ENCODE measurements around the gene CFAP299. TPM values are rescaled to one million over a fixed set of nuclear protein-coding genes. Genes with fewer than 3 reads are reported as not detected.
"Not testable (repeated sequence)": the region's sequence is repeated elsewhere in the genome, so short reads cannot be mapped to it uniquely, and the experiment has no call there.

CFAP299 gene
- total and polyA plus RNA-seq, 7 donors: 1.4 TPM; not detected in 6

- no peaks in the 10 kb centered on the region for H3K36me3 ChIP-seq
- H3K27me3 ChIP-seq: no peaks in the 10 kb centered on the region
- no peak for DNase-seq
- peak overlapping the region; percentile 34 to 65 (median 58) for H3K4me3 ChIP-seq
- WGBS, 2 donors: 4 to 11% methylated on average over 3 of the region's 3 CpGs
- no peak for TF ChIP-seq POLR2AphosphoS5 (IDR thresholded peaks at IDR 0.05)
- no peak for TF ChIP-seq POLR2A (IDR thresholded peaks at IDR 0.05)
- no peak for TF ChIP-seq CTCF (IDR thresholded peaks at IDR 0.05)
- TF ChIP-seq EP300 (IDR thresholded peaks at IDR 0.05): no peak
- H3K27ac ChIP-seq: peak overlapping the region in 1 of 4 donors; percentile 58
- no peaks in the 10 kb centered on the region for H3K9me3 ChIP-seq
- H3K4me1 ChIP-seq: peaks cover 0 to 17% (median 9%) of the 10 kb centered on the region in 4 donors
- intact Hi-C loops (cut with DNase I): loop anchor here (5.0 to 10.0 kb wide), 4 partner anchors 113 to 1398 kb away; partner anchors contain the start of gene PAQR3
Measured at GRCh38 chr4:80335226-80335553, 340 bp upstream of the CFAP299 start.

- no peak overlapping the region for H3K27ac ChIP-seq
- no peaks in the 10 kb centered on the region for H3K36me3 ChIP-seq
- H3K4me1 ChIP-seq: peaks cover 0 to 17% (median 9%) of the 10 kb centered on the region in 4 donors
- peaks cover 0 to under 1% (median 0%) of the 10 kb centered on the region in 4 donors for H3K9me3 ChIP-seq
- intact Hi-C loops (cut with DNase I): loop anchor here (5.0 to 10.0 kb wide), 4 partner anchors 114 to 1399 kb away; partner anchors contain the start of gene PAQR3
- H3K27me3 ChIP-seq: no peaks in the 10 kb centered on the region
- peak; percentile 57 for DNase-seq
- WGBS, 2 donors: 10 to 14% methylated on average over 10 of the region's 10 CpGs
- peak overlapping the region in 2 of 4 donors; percentile 59 to 65 for H3K4me3 ChIP-seq
- TF ChIP-seq CTCF (IDR thresholded peaks at IDR 0.05) (no peak), POLR2A (IDR thresholded peaks at IDR 0.05) (no peak), EP300 (IDR thresholded peaks at IDR 0.05) (no peak), POLR2AphosphoS5 (IDR thresholded peaks at IDR 0.05) (no peak)
Measured at GRCh38 chr4:80336582-80336981, 1.1 kb downstream of the CFAP299 start.

GRCh38 chr4:80340036-80340435, 4.5 kb downstream of the CFAP299 start:
- peaks cover 0 to 17% (median 9%) of the 10 kb centered on the region in 4 donors for H3K4me1 ChIP-seq
- no peak overlapping the region for H3K4me3 ChIP-seq
- TF ChIP-seq CTCF (IDR thresholded peaks at IDR 0.05) (no peak), POLR2AphosphoS5 (IDR thresholded peaks at IDR 0.05) (no peak), EP300 (IDR thresholded peaks at IDR 0.05) (no peak), POLR2A (IDR thresholded peaks at IDR 0.05) (no peak)
- no peak for DNase-seq
- peaks cover 0 to 4% (median 2%) of the 10 kb centered on the region in 4 donors for H3K9me3 ChIP-seq
- no peaks in the 10 kb centered on the region for H3K27me3 ChIP-seq
- intact Hi-C loops (cut with DNase I): no loop called here
- H3K27ac ChIP-seq: no peak overlapping the region
- H3K36me3 ChIP-seq: no peaks in the 10 kb centered on the region
- WGBS, 2 donors: 61 to 67% methylated on average over 2 of the region's 2 CpGs

- DNase-seq; H3K4me3 ChIP-seq; H3K27ac ChIP-seq; H3K27me3 ChIP-seq; H3K9me3 ChIP-seq; H3K36me3 ChIP-seq; H3K4me1 ChIP-seq; intact Hi-C loops (cut with DNase I): not testable (repeated sequence)
Measured at GRCh38 chr4:80342684-80343083, 7.2 kb downstream of the CFAP299 start.

GRCh38 chr4:80343887-80344286, 8.4 kb downstream of the CFAP299 start:
- DNase-seq: no peak
- Histone ChIP-seq H3K9me3 (peaks cover 0 to 4% (median 2%) of the 10 kb centered on the region in 4 donors), H3K4me1 (no peaks in the 10 kb centered on the region), H3K4me3 (no peak overlapping the region), H3K36me3 (no peaks in the 10 kb centered on the region), H3K27ac (no peak overlapping the region), H3K27me3 (no peaks in the 10 kb centered on the region)
- TF ChIP-seq POLR2A (IDR thresholded peaks at IDR 0.05) (no peak), CTCF (IDR thresholded peaks at IDR 0.05) (no peak), EP300 (IDR thresholded peaks at IDR 0.05) (no peak), POLR2AphosphoS5 (IDR thresholded peaks at IDR 0.05) (no peak)
- intact Hi-C loops (cut with DNase I): no loop called here
